NCI-H2029 treated with DMSO at 0.1 percent for 48 hours (cell line): ENCODE results near the gene C19orf53.
A peak's percentile ranks its signal among the peaks of the same experiment; 100 is the strongest.
"Not testable (repeated sequence)": the region's sequence is repeated elsewhere in the genome, so short reads cannot be mapped to it uniquely, and the experiment has no call there.

Experiments
- DNase-seq: peaks from one replicate; lab custom pipeline; 2025; lab: John Stamatoyannopoulos, UW

The C19orf53 gene

DNA sequence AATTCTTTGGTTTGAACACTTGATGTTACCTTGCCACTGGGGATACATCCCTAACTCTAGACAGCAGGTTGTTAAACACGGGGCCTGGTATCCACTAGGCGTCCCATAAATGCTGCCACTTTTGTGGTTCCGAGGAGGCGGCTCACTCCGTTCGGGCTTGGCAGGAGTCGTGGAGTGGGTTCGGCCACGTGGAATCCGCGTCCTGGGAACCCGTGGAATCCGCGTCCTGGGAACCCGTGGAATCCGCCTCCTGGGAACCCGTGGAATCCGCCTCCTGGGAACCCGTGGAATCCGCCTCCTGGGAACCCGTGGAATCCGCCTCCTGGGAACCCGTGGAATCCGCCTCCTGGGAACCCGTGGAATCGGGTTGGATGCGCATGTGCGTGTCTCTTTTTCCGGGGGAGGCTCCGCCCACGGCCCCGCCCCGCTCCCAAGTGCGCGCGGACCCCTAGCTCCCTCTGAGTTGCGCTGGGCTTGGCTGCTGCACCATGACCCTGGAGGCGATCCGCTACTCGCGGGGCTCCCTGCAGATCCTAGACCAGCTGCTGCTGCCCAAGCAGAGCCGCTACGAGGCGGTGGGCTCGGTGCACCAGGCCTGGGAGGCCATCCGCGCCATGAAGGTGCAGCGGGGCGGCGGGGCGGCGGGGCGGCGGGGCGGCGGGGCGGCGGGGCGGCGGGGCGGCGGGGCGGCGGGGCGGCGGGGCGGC lies 10.0 kb upstream of the C19orf53 start, which contains the start of gene MRI1:
MRI1 (plus strand) TSS at position 422 of the 707 bp plus-strand sequence; CDS start at position 489, 67 bp downstream.
- no peak for DNase-seq

DNA sequence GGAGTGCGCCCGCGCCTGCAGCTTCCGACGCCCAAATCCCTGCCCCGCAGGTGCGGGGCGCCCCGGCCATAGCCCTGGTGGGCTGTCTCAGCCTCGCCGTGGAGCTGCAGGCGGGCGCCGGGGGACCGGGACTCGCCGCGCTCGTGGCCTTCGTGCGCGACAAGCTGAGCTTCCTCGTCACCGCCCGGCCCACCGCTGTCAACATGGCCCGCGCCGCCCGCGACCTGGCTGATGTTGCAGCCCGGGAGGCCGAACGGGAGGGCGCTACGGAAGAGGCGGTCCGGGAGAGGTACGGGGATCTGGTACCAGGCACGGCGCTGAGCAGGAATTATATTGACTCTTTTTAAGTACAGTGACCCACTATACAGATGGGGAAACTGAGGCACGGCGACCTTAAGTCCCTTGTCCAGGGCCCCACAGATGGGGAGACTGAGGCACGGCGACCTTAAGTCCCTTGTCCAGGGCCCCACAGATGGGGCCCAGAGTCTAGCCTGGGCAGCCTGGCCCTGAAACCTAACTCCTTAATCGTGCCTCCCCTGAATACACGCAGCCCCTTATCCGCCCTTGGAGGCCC lies 9.3 kb upstream of the C19orf53 start:
- DNase-seq, result no peak

DNA sequence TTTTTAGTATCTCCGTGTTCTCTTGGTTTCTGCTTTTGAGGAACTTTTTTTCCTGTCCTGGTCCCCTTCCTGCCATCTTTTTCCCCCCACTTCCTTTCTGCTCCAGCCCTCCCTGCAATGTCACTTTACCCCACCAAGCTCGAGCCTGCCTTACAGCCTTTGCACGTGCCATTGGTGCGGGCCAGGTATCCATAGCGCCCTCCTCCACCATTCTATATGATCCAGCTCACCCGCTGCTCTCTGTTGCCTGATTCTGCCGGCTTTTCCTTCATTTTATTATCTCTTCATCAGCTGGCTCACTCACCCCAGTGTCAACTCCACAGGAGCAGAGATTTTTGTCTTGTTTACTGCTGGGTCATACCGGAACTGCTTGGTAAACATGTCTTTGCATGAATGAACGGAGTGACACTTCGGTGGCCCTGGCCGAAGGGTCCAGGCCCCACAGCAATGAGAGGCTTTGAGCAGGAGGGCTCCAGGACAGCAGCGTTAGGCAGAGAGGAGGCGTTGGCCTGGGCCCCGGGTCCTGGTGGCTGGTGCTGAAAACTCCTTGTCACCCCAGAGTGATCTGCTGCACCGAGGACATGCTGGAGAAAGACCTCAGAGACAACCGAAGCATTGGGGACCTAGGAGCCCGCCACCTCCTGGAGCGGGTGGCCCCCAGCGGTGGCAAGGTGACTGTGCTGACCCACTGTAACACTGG lies 8.7 kb upstream of the C19orf53 start:
- DNase-seq, result no peak

DNA sequence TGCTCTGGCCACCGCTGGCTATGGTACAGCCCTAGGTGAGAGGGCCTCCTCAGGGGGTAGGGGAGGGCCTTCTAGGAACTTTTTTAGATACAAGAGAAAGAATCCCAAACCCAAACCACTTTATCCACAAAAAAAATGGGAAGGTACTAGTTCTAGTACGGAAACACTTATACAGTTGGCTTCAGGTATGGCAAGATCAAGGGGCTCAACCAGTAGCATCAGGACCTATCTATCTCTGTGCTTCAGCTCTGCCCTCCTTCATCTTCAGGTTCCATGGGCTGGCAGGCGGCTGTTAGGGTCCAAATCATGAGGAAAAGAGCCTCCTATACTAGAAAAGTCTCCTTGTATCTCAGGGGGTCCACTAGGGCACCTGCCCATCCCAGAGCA lies 8.2 kb upstream of the C19orf53 start:
- DNase-seq, result no peak

DNA sequence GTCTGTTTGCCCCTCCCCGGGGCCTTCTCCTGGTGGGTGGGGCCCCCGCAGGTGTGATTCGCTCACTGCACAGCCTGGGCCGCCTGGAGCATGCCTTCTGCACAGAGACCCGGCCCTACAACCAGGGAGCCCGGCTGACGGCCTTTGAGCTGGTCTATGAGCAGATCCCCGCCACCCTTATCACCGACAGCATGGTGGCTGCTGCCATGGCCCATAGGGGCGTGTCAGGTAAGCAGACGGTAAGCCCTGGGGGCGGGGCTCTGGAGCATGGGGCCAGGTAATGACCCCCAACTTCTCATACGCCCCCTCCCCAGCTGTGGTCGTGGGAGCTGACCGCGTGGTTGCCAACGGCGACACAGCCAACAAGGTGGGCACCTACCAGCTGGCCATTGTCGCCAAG lies 5.7 kb upstream of the C19orf53 start:
- no peak for DNase-seq

DNA sequence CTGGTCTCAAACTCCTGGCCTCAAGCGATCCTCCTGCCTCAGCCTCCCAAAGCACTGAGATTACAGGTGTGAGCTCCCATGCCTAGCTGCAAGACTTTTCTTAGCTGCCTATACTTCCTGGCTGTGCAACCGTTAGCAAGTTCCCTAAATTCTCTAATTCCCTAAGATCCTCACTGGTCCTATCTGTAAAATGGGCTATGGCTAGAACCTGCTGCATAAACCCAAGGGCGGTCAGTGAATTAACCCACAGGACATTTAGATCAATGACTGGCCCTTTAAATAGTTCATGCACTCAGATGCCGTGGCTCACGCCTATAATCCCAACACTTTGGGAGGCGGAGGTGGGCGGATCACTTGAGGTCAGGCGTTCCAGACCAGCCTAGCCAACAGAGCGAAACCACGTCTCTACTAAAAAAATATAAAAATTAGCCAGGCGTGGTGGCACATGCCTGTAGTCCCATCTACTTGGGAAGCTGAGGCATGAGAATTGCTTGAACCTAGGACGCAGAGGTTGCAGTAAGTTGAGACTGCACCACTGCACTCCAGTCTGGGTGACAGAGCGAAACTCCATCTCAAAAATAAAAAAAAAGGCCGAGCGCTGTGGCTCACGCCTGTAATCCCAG lies 4.1 kb upstream of the C19orf53 start:
- DNase-seq, result no peak

DNA sequence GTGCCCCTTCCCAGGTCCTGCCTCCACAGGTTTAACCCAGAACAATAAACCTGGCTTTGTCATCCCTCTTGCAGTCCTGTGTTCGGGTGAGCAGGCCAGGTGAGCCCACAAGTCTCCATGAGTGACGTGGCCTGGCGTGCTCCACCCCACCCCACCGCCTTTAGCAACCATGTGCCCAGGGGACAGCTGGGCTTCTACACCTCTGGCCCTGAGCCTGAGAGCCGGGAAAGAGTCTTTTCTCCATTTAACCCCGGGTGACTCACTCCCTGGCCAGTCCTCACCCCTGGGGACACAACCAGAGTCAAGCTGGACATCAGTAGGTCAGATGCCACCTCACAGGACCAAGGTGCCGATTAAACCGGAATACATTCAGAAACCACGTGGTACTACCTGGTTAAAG lies 4.1 kb downstream of the C19orf53 start:
- no peak for DNase-seq

DNA sequence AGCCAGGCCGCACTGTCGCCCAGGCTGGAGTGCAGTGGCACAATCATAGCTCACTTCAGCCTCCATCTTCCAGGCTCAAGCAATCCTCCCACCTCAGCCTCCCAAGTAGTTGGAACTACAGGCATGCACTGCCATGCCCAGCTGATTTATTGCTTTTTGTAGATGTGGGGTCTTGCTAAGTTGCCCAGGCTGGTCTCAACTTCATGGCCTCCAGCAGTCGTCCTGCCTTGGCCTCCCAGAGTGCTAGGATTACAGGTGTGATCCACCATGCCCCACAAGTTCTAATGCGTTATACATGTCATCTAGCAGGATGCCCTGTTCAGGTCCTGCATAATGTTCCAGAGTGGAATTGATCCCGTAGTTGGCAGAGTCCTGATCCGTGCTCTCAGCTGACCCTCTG lies 4.6 kb downstream of the C19orf53 start:
- DNase-seq, result no peak

DNA sequence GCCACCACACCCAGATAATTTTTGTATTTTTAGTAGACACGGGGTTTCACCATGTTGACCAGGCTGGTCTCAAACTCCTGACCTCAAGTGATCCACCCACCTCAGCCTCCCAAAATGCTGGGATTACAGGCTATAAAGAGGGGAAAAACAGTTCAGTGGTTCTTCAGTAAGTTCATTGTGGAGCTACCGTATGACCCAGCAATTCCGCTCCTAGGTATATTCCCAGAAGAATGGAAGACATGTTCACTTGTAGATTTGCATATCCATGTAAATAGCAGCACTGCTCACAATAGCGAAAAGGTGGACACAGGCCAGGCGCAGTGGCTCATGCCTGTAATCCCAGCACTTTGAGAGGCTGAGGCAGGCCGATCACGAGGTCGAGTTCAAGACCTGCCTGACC lies 5.5 kb downstream of the C19orf53 start:
- DNase-seq, result not testable (repeated sequence)

DNA sequence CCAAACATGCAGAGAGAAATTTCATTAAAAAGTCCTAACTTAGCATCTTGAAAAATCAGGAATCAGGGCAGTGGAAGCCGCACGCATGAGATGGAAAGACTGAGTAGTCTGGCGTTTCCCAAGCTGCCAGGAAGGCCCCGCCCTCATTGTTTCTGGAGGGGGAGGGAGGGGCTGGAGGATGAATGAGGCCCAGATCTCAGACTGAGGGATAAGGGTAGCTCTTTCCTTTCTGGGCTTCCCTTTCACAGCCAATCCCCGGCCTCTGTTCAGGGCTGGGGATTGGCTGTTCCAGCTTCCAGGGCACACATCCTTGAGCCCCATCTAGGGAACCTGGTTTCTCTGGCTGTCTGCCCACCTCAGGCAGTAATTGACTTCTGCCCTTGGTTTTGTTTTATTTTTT lies 7.3 kb downstream of the C19orf53 start:
- peak; percentile 38 for DNase-seq

DNA sequence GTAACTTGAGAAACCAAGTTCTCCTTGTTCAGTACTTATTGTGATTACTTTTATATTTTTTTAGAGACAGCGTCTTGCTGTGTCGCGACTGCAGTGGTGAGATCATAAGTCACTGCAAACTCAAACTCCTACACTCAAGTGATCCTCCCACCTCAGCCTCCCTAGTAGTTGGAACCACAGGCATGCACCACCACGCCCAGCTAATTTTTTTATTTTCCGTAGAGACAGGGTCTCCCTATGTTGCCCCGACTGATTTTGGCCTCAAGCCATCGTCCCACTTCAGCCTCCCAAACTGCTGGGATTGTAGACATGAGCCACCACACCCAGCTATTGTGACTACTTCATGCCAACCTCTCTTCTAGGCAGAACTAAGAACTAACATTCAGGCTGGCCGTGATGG lies 8.3 kb downstream of the C19orf53 start:
- no peak for DNase-seq

DNA sequence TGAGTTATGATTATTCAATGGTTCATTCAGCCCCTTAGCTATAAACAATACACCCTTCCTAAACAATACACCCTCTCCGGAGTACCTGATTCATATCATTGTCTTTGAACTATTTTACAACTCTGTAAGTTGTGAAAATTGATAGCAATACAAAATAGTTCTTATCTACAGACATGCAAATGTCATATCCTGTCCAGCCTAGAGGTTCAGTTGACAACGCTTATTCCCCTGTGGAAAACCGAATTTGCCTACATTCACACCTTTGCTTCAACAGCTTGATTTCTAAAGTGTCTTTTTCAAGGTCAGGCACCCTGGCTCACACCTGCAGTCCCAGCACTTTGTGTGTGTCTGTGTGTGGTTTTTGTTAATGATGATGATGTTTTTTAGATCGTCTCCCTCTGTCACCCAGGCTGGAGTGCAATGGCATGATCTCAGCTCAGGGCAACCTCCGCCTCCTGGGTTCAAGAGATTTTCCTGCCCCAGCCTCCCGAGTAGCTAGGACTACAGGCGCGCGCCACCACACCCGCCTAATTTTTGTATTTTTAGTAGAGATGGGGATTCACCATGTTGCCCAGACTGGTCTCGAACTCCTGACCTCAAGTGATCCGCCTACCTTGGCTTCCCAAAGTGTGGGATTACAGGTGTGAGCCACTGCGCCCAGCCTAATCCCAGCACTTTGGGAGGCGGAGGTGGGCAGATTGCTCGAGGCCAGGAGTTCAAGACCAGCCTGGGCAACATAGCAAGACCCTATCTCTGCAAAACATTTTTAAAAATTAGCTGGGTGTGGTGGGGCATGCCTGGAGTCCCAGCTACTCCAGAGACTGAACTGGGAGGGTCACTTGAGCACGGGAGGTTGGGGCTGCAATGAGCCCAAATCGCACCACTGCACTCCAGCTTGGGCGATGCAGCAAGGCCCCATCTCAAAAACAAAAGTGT lies 9.6 kb downstream of the C19orf53 start:
- DNase-seq, result no peak

DNA sequence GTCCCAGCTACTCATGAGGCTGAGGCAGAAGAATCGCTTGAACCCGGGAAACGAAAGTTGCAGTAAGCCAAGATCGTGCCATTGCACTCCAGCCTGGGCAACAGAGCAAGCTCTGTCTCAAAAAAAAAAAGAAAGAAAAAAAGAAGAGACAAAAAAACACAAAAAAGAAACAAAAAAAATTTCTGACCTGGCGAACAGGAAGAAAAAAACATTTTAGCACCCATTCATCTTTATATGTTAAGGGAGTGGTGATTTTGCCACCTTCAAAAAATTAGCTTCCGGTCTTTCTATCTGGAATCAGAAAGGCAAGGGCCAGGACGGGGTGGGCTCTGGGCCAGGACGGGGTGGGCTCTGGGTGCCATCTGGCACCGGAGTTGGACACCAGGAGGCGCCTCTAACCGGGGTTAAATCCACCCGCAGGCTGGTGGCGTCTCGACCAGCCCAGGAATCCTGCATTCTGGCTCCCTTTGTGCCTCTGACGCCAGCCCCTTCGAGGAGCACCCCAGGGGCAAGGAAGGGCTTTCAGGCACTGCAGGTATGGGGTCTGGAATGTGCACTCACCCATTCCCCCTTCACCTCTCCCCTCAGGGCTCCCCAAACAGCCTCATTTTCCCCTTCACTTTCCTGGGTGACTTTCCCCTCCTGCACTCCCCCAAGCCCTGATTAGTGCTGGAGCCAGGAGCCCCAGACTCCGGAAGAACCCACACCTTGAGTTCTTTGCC lies 10.6 kb downstream of the C19orf53 start:
- no peak for DNase-seq

DNA sequence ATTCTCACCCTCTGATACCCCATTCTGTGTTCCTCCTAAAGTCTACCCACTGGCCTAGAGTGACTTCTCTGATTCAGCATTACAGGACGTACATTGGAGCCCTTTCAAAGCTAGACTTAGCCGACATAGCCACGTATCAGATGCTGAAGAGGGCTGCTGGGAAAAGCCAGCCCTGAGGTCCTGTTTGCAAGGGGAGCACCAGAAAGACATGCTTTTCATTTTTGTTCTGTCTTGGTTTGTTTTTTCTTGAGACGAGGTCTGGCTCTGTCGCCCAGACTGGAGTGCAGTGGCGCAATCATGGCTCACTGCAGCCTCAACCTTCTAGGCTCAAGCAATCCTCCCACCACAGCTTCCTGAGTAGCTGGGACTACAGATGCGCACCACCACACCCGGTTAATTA lies 14.7 kb downstream of the C19orf53 start:
- DNase-seq, result no peak

DNA sequence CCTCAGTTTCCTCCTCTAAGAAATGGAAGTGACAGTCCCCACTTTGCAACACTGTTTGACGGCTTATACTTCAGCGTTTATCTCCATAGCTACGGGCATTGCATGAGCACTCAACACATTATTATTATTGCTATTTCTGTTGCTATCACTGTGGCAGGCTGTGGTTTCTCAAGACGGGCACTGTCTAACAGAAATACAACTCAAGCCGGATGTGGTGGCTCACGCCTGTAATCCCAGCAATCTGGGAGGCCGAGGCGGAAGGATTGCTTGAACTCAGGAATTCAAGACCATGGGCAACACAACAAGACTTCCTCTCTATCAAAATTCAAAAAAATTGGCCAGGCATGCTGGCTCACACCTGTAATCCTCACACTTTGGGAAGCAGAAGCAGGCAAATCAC lies 16.1 kb downstream of the C19orf53 start:
- DNase-seq, result no peak

DNA sequence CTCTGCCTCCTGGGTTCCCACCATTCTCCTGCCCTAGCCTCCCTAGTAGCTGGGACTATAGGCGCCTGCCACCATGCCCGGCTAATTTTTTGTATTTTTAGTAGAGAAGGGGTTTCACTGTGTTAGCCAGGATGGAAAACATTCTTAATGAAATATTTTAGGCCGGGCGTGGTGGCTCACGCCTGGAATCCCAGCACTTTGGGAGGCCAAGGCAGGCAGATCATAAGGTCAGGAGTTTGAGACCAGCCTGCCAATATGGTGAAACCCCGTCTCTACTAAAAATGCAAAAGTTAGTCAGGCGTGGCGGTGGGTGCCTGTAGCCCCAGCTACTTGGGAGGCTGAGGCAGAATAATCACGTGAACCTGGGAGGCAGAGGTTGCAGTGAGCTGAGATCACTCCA lies 19.1 kb downstream of the C19orf53 start:
- not testable (repeated sequence) for DNase-seq

DNA sequence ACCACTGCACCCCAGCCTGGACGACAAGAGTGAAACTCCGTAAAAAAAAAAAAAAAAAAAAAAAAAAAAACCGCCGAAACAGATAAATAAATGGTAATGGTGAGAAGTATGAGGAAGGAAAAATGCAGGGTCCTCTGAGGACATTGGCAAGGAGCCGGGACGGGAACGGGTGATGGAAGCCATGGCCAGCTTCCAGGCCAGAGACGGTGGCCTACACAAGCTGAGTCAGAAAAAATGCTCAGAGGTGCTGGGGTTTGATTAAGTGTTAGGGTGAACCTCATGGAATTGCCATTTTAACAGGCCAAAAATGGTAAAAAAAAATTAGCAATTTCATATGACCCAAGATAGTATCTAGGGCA lies 20.1 kb downstream of the C19orf53 start:
- no peak for DNase-seq

DNA sequence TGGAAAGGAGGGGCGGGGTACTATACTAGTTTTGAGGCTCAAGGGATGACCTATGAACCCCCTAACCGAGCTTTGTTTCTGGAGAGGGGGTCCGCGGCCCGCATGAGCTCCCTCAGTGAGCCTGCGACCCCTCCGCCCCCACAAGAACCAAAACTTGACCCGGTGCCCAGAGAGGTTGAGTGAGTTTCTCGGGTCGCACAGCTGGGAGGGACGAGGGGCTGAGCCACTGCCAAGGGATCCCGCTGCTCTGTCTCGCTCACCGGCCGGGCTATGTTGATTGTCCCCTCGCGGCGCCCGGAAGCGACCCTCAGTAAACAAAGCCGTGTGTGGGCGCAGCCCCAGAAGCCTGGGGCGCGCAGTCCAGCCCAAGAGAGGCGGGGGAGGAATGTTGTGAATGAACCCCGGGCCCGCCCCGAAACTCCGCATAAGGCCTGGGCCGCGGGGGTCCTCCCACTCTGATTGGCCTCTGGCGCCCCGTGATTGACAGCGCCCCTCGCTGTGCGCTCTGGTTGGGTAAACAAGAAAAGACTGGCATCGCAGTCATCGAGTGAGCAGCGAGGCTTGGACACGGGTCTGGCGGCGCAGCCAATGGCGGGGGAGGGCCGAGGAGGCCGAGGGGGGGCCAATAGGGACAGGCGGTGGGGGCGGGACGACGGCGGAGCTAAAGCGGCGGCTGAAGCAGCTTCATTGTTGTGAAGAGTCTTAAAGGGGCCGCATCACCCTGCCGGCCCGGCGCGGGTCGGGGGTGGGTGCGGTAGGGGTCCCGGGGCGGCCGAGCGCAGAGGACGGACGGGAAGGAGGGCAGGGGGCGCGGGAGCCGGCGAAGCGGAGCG lies 20.7 kb downstream of the C19orf53 start, which contains the start of gene ZSWIM4:
ZSWIM4 (plus strand) TSS at position 687 of the 833 bp plus-strand sequence. CDS start 206 bp downstream, outside the sequence.
- DNase-seq, result peak; percentile 94

DNA sequence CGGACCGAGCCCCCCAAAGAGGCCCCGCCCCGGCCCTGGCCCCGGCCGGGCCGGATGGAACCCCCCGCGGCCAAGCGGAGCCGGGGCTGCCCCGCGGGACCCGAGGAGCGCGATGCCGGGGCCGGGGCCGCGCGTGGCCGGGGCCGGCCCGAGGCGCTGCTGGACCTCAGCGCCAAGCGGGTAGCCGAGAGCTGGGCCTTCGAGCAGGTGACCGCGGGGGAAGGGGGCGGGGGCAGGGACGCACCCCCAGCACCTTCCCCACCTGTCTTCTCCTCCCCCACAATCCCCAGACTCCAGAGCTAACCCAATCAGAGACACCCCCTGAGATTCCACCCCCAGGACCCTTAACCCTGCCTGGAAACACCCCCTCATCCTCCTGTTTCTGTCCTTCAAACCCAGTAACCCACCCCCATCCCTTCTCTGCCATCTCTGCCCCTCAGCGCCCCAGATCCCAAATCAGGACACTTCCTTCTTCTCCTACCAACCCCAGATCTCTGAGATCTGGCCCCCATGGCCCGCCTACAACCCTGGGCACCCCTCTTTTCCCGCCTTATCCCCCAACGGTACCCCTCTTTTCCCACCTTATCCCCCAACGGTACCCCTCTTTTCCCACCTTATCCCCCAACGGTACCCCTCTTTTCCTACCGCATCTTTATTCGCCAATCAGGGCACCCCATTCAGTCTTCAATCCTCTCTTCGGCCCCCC lies 21.5 kb downstream of the C19orf53 start:
- DNase-seq, result no peak
